Stimulated activated CD4-positive, alpha-beta T cell treated with anti-CD3 and anti-CD28 coated beads, Interleukin-12 subunit alpha, Interleukin-12 subunit beta, amount 100 ng/mL, for 4 hours (primary cell): Measurements from ENCODE around the gene UST.
A peak's percentile ranks its signal among the peaks of the same experiment; 100 is the strongest.

Experiments used
- DNase-seq: peaks from one replicate; pipeline ENCODE4 v3.0.0-alpha.2; 2020

Gene UST

GRCh38 chr6:148808786-148809304 is 62.0 kb downstream of the UST start:
- no peak for DNase-seq

GRCh38 chr6:148811459-148811858 is 64.6 kb downstream of the UST start:
- no peak for DNase-seq

GRCh38 chr6:148814082-148814790 is 67.4 kb downstream of the UST start:
- no peak for DNase-seq

GRCh38 chr6:148814869-148815268 is 68.0 kb downstream of the UST start:
- no peak for DNase-seq

GRCh38 chr6:148816117-148816516 is 69.3 kb downstream of the UST start:
- no peak for DNase-seq

- DNase-seq, result no peak
These were observed 70.9 kb downstream of the UST start for GRCh38 chr6:148817689-148818088.

GRCh38 chr6:148818939-148819575 is 72.2 kb downstream of the UST start:
- DNase-seq, result no peak

GRCh38 chr6:148819852-148820251 is 73.0 kb downstream of the UST start:
- no peak for DNase-seq

- no peak for DNase-seq
These were observed 76.0 kb downstream of the UST start for GRCh38 chr6:148822819-148823218.

- DNase-seq, result no peak
These were observed 77.5 kb downstream of the UST start for GRCh38 chr6:148824291-148824690.

GRCh38 chr6:148824960-148825359 is 78.1 kb downstream of the UST start:
- DNase-seq, result no peak

GRCh38 chr6:148825492-148825891 is 78.7 kb downstream of the UST start:
- DNase-seq, result no peak

- no peak for DNase-seq
These were observed 80.7 kb downstream of the UST start for GRCh38 chr6:148827416-148828045.

GRCh38 chr6:148828047-148828446 is 81.2 kb downstream of the UST start:
- no peak for DNase-seq

- DNase-seq, result no peak
These were observed 82.7 kb downstream of the UST start for GRCh38 chr6:148829415-148830101.

GRCh38 chr6:148830614-148831013 is 83.8 kb downstream of the UST start:
- no peak for DNase-seq

GRCh38 chr6:148831064-148831463 is 84.2 kb downstream of the UST start:
- DNase-seq, result no peak

- no peak for DNase-seq
These were observed 84.7 kb downstream of the UST start for GRCh38 chr6:148831531-148831930.

- peak; percentile 23 for DNase-seq
These were observed 89.2 kb downstream of the UST start for GRCh38 chr6:148835920-148836441.

- DNase-seq, result no peak
These were observed 89.9 kb downstream of the UST start for GRCh38 chr6:148836751-148837150.

GRCh38 chr6:148837941-148838340 is 91.1 kb downstream of the UST start:
- DNase-seq, result no peak

- no peak for DNase-seq
These were observed 92.2 kb downstream of the UST start for GRCh38 chr6:148839044-148839443.

- no peak for DNase-seq
These were observed 93.4 kb downstream of the UST start for GRCh38 chr6:148840256-148840655.
